Natural killer cell treated with Interleukin-12 subunit alpha and Interleukin-12 subunit beta and Interleukin-15 and Interleukin-18, amount 100 ng/mL, for 72 hours (primary cell): ENCODE measurements around the gene LYZL1. TPM values are rescaled to one million over a fixed set of nuclear protein-coding genes. Genes with fewer than 3 reads are reported as not detected.
"Not testable (repeated sequence)": the region's sequence is repeated elsewhere in the genome, so short reads cannot be mapped to it uniquely, and the experiment has no call there.

Experiments used
- ATAC-seq, 2 donors: fragments of 150-1000 bp; cut with Tn5 transposase in 1 of 2; sonication (Bioruptor Pico), chemical (Tn5 transposase) in 1 of 2; 2 replicates each; pipeline ENCODE4 v1.10.0; 2021
- DNase-seq: peaks from one replicate; pipeline ENCODE4 v3.0.0; 2022; ENCODE audit warnings: low spot score
- H3K27ac Mint-ChIP-seq, 2 donors: 1 replicate in 1 of 2; 2 replicates in 1 of 2; pipeline ENCODE4 v1.8.0; 2022; ENCODE audit warnings: mixed read lengths in 2 of 2, mild to moderate bottlenecking in 1 of 2, moderate library complexity in 1 of 2
- H3K27me3 Mint-ChIP-seq, 2 donors: 1 replicate in 1 of 2; 2 replicates in 1 of 2; pipeline ENCODE4 v1.8.0; 2022; ENCODE audit warnings: mixed read lengths in 2 of 2
- H3K36me3 Mint-ChIP-seq: one replicate; pipeline ENCODE4 v1.8.0; 2022; ENCODE audit warnings: mixed read lengths
- H3K4me1 Mint-ChIP-seq, 2 donors: 1 replicate in 1 of 2; 2 replicates in 1 of 2; pipeline ENCODE4 v1.8.0; 2022; ENCODE audit warnings: low read depth in 2 of 2, mixed read lengths in 2 of 2, mild to moderate bottlenecking in 1 of 2
- H3K4me3 Mint-ChIP-seq: one replicate; pipeline ENCODE4 v1.8.0; 2022; ENCODE audit warnings: mixed read lengths
- H3K9me3 Mint-ChIP-seq: 2 replicates; pipeline ENCODE4 v1.8.0; 2022; ENCODE audit warnings: mixed read lengths
- total RNA-seq, 2 donors: library from RNA; stranded (reverse); gene quantifications; one replicate each; pipeline ENCODE4 v1.2.3, GENCODE V29; 2022

Gene LYZL1
- total RNA-seq, 2 donors from 2014 or later = not detected

DNA sequence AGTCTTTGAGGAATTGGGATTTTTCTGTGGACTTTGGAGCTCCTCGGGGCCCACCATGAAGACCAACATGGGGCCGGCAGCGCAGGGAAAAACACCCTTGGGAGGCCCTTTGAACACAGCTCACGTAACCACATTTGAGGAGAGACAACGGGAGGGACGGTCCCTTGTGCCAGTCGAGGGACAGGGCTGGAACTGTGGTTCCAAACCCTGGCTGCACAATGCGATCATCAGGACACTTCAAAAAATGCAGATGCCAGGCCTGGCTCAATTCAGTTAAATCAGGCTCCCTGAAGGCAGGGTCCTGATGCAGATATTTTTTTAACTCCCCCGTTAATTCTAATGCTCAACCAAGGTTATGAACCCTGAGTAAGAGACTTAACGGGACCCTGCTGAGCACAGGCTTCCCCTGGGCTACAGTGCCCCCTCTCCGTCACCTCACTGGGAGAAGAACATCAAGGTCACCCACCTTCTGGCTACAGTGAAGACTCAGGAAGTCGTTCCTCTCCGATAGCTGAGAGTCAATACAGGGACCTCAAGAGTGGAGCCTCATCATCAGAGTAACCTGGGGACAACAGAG, 30.4 kb downstream of the LYZL1 start:
- no peak for ATAC-seq
- H3K9me3 Mint-ChIP-seq = no peaks in the 10 kb centered on the region
- no peak overlapping the region for H3K27ac Mint-ChIP-seq
- no peak for DNase-seq
- peaks cover 0 to 6% of the 10 kb centered on the region in 2 donors for H3K4me1 Mint-ChIP-seq
- peaks cover 8 to 23% of the 10 kb centered on the region in 2 donors for H3K27me3 Mint-ChIP-seq
- H3K36me3 Mint-ChIP-seq = no peaks in the 10 kb centered on the region
- H3K4me3 Mint-ChIP-seq = no peak overlapping the region

- H3K27ac Mint-ChIP-seq, H3K4me1 Mint-ChIP-seq, H3K9me3 Mint-ChIP-seq, H3K36me3 Mint-ChIP-seq, DNase-seq, H3K4me3 Mint-ChIP-seq, ATAC-seq: not testable (repeated sequence)
- H3K27me3 Mint-ChIP-seq = peaks cover 8 to 23% of the 10 kb centered on the region in 2 donors
These were observed 31.8 kb downstream of the LYZL1 start for GRCh38 chr10:29320680-29321121.

DNA sequence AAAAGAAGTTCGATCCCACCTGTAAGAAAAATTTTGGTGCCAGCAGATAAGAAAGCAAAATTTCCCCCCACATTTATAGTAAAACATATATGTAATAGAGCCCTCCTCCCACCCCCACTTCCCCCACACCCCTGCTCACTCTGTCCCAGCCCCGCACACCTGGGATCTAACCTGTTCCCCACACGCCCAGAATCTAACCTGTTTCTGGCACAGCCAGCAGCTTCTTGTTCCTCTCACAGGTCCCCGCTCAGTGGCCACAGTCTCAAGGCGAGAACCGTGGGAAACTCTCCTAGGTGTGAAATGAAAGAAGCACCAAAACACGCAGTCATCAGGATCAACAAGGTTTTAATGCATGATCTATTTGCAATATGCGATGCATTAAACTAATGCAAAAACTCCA, 32.8 kb downstream of the LYZL1 start:
- peaks cover 8 to 29% of the 10 kb centered on the region in 2 donors for H3K27me3 Mint-ChIP-seq
- peaks cover 0 to 6% of the 10 kb centered on the region in 2 donors for H3K4me1 Mint-ChIP-seq
- DNase-seq = no peak
- no peaks in the 10 kb centered on the region for H3K9me3 Mint-ChIP-seq
- no peaks in the 10 kb centered on the region for H3K36me3 Mint-ChIP-seq
- H3K4me3 Mint-ChIP-seq = no peak overlapping the region
- no peak overlapping the region for H3K27ac Mint-ChIP-seq
- no peak for ATAC-seq

- Mint-ChIP-seq H3K36me3 (no peaks in the 10 kb centered on the region), H3K9me3 (no peaks in the 10 kb centered on the region), H3K4me1 (peaks cover 0 to 6% of the 10 kb centered on the region in 2 donors), H3K4me3 (no peak overlapping the region), H3K27me3 (peaks cover 5 to 34% of the 10 kb centered on the region in 2 donors), H3K27ac (no peak overlapping the region)
- ATAC-seq (no peak), DNase-seq (no peak)
These were observed 34.0 kb downstream of the LYZL1 start for GRCh38 chr10:29322918-29323317.

DNA sequence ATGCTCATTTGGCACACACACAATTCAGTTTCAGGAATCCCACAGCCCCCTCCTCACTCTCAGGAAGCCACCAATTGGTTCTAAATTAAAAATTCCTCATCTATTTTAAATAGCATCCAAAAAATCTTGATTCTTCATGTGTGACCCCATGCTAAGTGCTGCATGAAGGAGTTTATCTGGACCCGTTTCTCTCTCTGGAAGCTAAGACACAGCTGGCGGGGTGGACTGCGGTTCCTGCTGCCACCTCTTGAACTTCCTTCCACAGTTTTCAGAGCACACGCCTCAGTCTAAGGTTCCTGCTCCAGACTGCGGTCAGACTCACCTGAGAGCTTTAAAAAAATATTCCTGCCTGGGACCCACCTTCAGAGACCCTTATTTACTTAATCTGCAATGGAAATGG, 34.5 kb downstream of the LYZL1 start:
- DNase-seq = no peak
- Mint-ChIP-seq H3K4me3 (no peak overlapping the region), H3K9me3 (no peaks in the 10 kb centered on the region), H3K4me1 (peaks cover 0 to 2% of the 10 kb centered on the region in 2 donors), H3K27me3 (peaks cover 2 to 30% of the 10 kb centered on the region in 2 donors), H3K27ac (no peak overlapping the region), H3K36me3 (no peaks in the 10 kb centered on the region)
- ATAC-seq = no peak

DNA sequence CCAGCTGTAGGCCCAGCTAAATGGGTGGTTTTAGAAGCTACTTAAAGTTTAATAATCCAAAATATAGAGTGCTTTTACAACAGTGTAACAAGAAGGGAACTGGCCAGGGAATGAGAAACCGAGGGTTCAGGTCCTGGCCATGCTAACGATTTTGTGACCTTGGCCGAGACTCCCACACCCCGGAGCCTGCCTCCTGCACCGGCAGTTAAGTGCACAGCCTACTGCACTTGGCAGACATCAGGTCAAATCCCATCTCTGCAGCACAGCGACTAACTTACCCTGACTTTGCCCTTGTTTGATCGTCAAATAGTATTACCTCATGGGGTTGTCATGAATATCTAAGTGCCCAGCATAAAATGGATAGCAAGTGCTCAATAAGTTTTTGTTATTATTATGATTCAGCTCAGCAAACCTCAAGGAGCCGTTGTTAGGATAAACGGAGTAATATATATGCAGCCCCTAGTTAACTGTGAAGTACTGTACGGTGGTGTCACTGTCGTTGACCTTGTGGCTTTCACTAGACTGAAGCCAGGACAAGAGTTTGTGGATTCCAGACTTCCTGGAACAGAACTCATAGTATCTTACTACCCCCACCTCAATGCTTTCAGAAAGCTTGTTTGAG, 35.5 kb downstream of the LYZL1 start:
- Mint-ChIP-seq H3K9me3 (no peaks in the 10 kb centered on the region), H3K4me3 (no peak overlapping the region), H3K27ac (no peak overlapping the region), H3K27me3 (peaks cover under 1 to 22% of the 10 kb centered on the region in 2 donors), H3K4me1 (no peaks in the 10 kb centered on the region), H3K36me3 (no peaks in the 10 kb centered on the region)
- no peak for ATAC-seq
- no peak for DNase-seq

GRCh38 chr10:29326299-29326698, 37.4 kb downstream of the LYZL1 start:
- no peaks in the 10 kb centered on the region for H3K4me1 Mint-ChIP-seq
- H3K4me3 Mint-ChIP-seq = no peak overlapping the region
- no peaks in the 10 kb centered on the region for H3K36me3 Mint-ChIP-seq
- ATAC-seq = no peak
- no peak for DNase-seq
- H3K27ac Mint-ChIP-seq = no peak overlapping the region
- no peaks in the 10 kb centered on the region for H3K9me3 Mint-ChIP-seq
- peaks cover 7 to 26% of the 10 kb centered on the region in 2 donors for H3K27me3 Mint-ChIP-seq

GRCh38 chr10:29326886-29327745, 38.2 kb downstream of the LYZL1 start:
- Mint-ChIP-seq H3K27me3 (peaks cover 7 to 19% of the 10 kb centered on the region in 2 donors), H3K4me3 (no peak overlapping the region), H3K27ac (no peak overlapping the region), H3K36me3 (no peaks in the 10 kb centered on the region), H3K4me1 (no peaks in the 10 kb centered on the region), H3K9me3 (no peaks in the 10 kb centered on the region)
- DNase-seq (no peak), ATAC-seq (no peak)

- ATAC-seq (no peak), DNase-seq (no peak)
- H3K9me3 Mint-ChIP-seq = no peaks in the 10 kb centered on the region
- no peaks in the 10 kb centered on the region for H3K36me3 Mint-ChIP-seq
- no peak overlapping the region for H3K4me3 Mint-ChIP-seq
- no peak overlapping the region for H3K27ac Mint-ChIP-seq
- H3K4me1 Mint-ChIP-seq = no peaks in the 10 kb centered on the region
- H3K27me3 Mint-ChIP-seq = peaks cover 7 to 21% of the 10 kb centered on the region in 2 donors
These were observed 38.9 kb downstream of the LYZL1 start for GRCh38 chr10:29327746-29328102.

DNA sequence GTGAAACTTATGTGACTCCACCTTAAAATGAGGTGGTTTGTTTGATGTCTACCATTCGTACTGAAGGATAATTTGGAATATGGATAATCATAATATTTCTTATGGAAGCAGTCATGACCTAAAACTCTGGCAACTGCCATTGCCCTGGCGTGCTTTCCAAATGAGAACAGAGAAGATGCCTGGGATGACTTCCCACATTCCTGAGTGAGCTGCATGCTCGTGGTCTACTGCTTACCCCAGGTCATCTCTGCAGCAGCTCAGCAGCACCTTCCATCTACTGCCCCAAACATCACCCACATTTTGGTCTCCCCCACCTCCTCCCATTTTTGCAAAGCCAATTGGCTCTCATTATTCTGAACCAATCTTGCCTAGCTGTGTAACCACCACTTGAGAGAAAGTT, 40.1 kb downstream of the LYZL1 start:
- Mint-ChIP-seq H3K36me3 (no peaks in the 10 kb centered on the region), H3K27me3 (peaks cover 10 to 27% of the 10 kb centered on the region in 2 donors), H3K4me1 (no peaks in the 10 kb centered on the region)

GRCh38 chr10:29329420-29329819, 40.5 kb downstream of the LYZL1 start:
- Mint-ChIP-seq H3K36me3 (no peaks in the 10 kb centered on the region), H3K4me3 (no peak overlapping the region), H3K27me3 (peaks cover 10 to 27% of the 10 kb centered on the region in 2 donors), H3K4me1 (no peaks in the 10 kb centered on the region), H3K27ac (no peak overlapping the region), H3K9me3 (no peaks in the 10 kb centered on the region)
- no peak for ATAC-seq
- no peak for DNase-seq

More for the DNA sequence above, 40.1 kb downstream of the LYZL1 start:
- no peaks in the 10 kb centered on the region for H3K9me3 Mint-ChIP-seq
- no peak for ATAC-seq
- no peak overlapping the region for H3K27ac Mint-ChIP-seq
- no peak for DNase-seq
- no peak overlapping the region for H3K4me3 Mint-ChIP-seq

DNA sequence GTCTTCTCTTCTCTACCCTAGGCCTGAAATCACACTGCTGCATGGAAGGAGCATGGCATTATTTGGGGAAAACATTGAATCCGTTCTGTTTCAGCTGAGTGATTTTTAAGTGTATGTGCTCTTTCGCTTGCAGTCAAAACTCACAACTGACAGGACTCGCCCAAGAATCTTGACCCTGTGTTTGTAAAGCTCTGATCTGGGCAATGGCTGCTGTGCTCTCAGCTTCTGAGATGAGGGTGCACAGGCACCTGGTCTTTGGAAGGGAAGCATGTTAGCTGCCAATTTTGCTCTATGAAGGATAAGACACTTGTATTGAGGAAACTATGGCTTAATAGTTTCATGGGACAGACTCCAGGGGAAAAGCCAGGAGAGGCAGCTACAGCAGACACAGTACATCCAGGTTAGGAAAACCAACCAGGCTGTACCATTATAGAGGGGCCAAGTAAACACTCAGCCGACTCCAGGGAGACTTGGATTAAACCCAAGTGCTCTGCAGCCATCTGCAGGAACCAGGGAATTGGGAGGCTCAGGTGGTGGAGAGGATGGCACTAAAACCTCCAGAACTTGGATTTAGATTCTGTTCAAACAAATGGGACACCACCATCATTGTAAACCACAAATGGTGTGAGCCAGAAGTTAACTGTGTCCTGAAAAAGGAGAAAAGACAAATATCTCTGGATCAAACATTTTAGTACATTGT, 43.3 kb downstream of the LYZL1 start:
- ATAC-seq (no peak), DNase-seq (no peak)
- no peaks in the 10 kb centered on the region for H3K9me3 Mint-ChIP-seq
- no peaks in the 10 kb centered on the region for H3K4me1 Mint-ChIP-seq
- peaks cover 18 to 31% of the 10 kb centered on the region in 2 donors for H3K27me3 Mint-ChIP-seq
- H3K27ac Mint-ChIP-seq = no peak overlapping the region
- no peak overlapping the region for H3K4me3 Mint-ChIP-seq
- no peaks in the 10 kb centered on the region for H3K36me3 Mint-ChIP-seq

DNA sequence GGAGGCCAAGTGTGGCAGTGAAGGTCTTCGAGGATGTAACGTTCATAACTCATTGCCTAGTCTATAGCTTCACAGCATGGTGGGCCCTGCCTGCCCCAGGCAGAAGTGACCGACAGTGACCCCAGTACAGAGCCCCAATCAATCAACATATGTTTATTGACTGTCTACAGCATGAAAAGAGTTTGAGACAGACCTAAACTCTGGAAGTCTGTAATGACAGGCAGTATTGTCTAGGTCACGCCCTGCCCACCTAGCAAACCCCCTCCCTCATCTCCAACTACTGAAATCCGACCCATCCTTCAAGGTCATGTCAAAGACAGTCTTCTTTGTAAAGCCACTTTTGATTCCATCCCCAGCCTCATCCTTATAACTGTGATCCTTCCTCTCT, 43.9 kb downstream of the LYZL1 start:
- H3K27ac Mint-ChIP-seq = no peak overlapping the region
- H3K9me3 Mint-ChIP-seq = no peaks in the 10 kb centered on the region
- no peaks in the 10 kb centered on the region for H3K4me1 Mint-ChIP-seq
- H3K36me3 Mint-ChIP-seq = no peaks in the 10 kb centered on the region
- DNase-seq (no peak), ATAC-seq (no peak)
- H3K27me3 Mint-ChIP-seq = peaks cover 18 to 30% of the 10 kb centered on the region in 2 donors
- no peak overlapping the region for H3K4me3 Mint-ChIP-seq
